ENCODE results near the gene YY1. TPM values are rescaled to one million over a fixed set of nuclear protein-coding genes. Genes with fewer than 3 reads are reported as not detected.

Gene YY1
- polyA plus RNA-seq, 1 donor, result 66.4 TPM

Other genes with a start within 250 kb of the YY1 start
- gene EVL, start 173.7 kb upstream of the YY1 start, polyA plus RNA-seq (ENCODE audit: insufficient read length), result 59.9 TPM
- 1.1 TPM for gene DEGS2, start 79.5 kb upstream of the YY1 start, polyA plus RNA-seq (ENCODE audit: insufficient read length)
- 41.0 TPM for gene SLC25A29, start 67.3 kb downstream of the YY1 start, polyA plus RNA-seq (ENCODE audit: insufficient read length)
- gene SLC25A47, start 84.2 kb downstream of the YY1 start, polyA plus RNA-seq (ENCODE audit: insufficient read length), result 0.10 TPM
- 5.8 TPM for gene WDR25, start 137.3 kb downstream of the YY1 start, polyA plus RNA-seq (ENCODE audit: insufficient read length)

All from forelimb muscle (tissue), 1 donor.